22Rv1 (cell line): Measurements from ENCODE around the gene TMEM240.
"Not testable (repeated sequence)": the region's sequence is repeated elsewhere in the genome, so short reads cannot be mapped to it uniquely, and the experiment has no call there.

Experiments
- CTCF ChIP-seq: fragments of 450-650 bp; IDR thresholded peaks from 2 replicates; pipeline ENCODE4 v1.5.1; 2017; ENCODE audit warnings: mild to moderate bottlenecking
- ZFX ChIP-seq: fragments of 450-650 bp; IDR thresholded peaks from 2 replicates; pipeline ENCODE4 v1.6.1; 2017; ENCODE audit warnings: antibody characterized with exemption, borderline replicate concordance

GRCh38 chr1:1518621-1519007, 21.8 kb downstream of the TMEM240 start:
- TF ChIP-seq CTCF, ZFX: not testable (repeated sequence)
